OCI-LY7 (cell line): ENCODE data around the gene CLINT1. TPM values are rescaled to one million over a fixed set of nuclear protein-coding genes. Genes with fewer than 3 reads are reported as not detected.

Experiments
- BruUV-seq: library from RNA; stranded (reverse); fragments of 400-500 nt; replicated peaks from 2 replicates; lab custom pipeline; 2021; lab: Mats Ljungman, UMichigan
- CTCF ChIA-PET: fragments of 300-600 bp; sonication (Branson Sonifier 250); formaldehyde crosslinking; loops from one replicate; lab custom pipeline; 2022; ENCODE audit warnings: antibody characterized with exemption; ENCODE audit not compliant: unreplicated experiment; lab: Charles Lee
- POLR2A ChIA-PET: fragments of 300-600 bp; sonication (Branson Sonifier 250); formaldehyde crosslinking; loops from one replicate; lab custom pipeline; 2022; ENCODE audit warnings: antibody characterized with exemption; lab: Charles Lee
- DNase-seq: peaks from one replicate; pipeline ENCODE4 v3.0.0-alpha.2; 2015; ENCODE audit warnings: low spot score
- H2AFZ ChIP-seq: fragments of 200-600 bp; sonication (generic), shearing (Covaris generic); 2 replicates; pipeline ENCODE4 v1.6.1; 2014; ENCODE audit warnings: mild to moderate bottlenecking, antibody characterized with exemption, low read length, moderate library complexity
- H3K27ac ChIP-seq: fragments of 200-600 bp; sonication (generic); 2 replicates; pipeline ENCODE4 v1.5.1; 2014; ENCODE audit warnings: mixed run types, low read depth, mild to moderate bottlenecking, moderate library complexity, low read length, inconsistent platforms; ENCODE audit not compliant: poor library complexity, severe bottlenecking
- H3K36me3 ChIP-seq: fragments of 200-600 bp; sonication (generic); 2 replicates; pipeline ENCODE4 v1.6.1; 2014; ENCODE audit warnings: mild to moderate bottlenecking, antibody characterized with exemption, low read length, moderate library complexity, mixed read lengths; ENCODE audit not compliant: insufficient read depth
- H3K4me1 ChIP-seq: fragments of 200-600 bp; sonication (generic); 2 replicates; pipeline ENCODE4 v1.5.1; 2014; ENCODE audit warnings: mild to moderate bottlenecking, low read length; ENCODE audit not compliant: insufficient read depth, poor library complexity, severe bottlenecking
- H3K4me2 ChIP-seq: fragments of 200-600 bp; sonication (generic); 2 replicates; pipeline ENCODE4 v1.6.1; 2014; ENCODE audit warnings: mild to moderate bottlenecking, low read length
- H3K4me3 ChIP-seq: fragments of 200-600 bp; sonication (generic); 2 replicates; pipeline ENCODE4 v1.5.1; 2014; ENCODE audit warnings: mild to moderate bottlenecking, low read depth, low read length; ENCODE audit not compliant: poor library complexity, severe bottlenecking
- H3K79me2 ChIP-seq: fragments of 200-600 bp; sonication (generic); 2 replicates; pipeline ENCODE4 v1.6.1; 2016; ENCODE audit warnings: low read depth, mild to moderate bottlenecking, low read length, moderate library complexity, mixed read lengths; ENCODE audit not compliant: insufficient read depth
- H3K9me2 ChIP-seq: fragments of 200-600 bp; sonication (generic); 2 replicates; pipeline ENCODE4 v1.6.1; 2016; ENCODE audit warnings: mild to moderate bottlenecking, low read length, mixed read lengths; ENCODE audit not compliant: insufficient read depth
- H3K9me3 ChIP-seq: fragments of 200-600 bp; sonication (generic); 2 replicates; pipeline ENCODE4 v1.6.1; 2014; ENCODE audit warnings: mild to moderate bottlenecking, mixed run types, low read length, mixed read lengths
- H4K20me1 ChIP-seq: fragments of 200-600 bp; sonication (generic); 2 replicates; pipeline ENCODE4 v1.6.1; 2014; ENCODE audit warnings: mild to moderate bottlenecking, antibody characterized with exemption, low read length, moderate library complexity, mixed read lengths; ENCODE audit not compliant: insufficient read depth
- EZH2phosphoT487 ChIP-seq: fragments of 200-600 bp; sonication (generic); IDR thresholded peaks from 2 replicates; pipeline ENCODE4 v1.6.1; 2018; ENCODE audit warnings: low read depth, borderline replicate concordance, mild to moderate bottlenecking, mixed run types, antibody characterized with exemption, low read length, moderate library complexity, mixed read lengths
- intact Hi-C: fragments of 100-400 bp; cut with micrococcal nuclease; formaldehyde crosslinking; loops from one replicate; pipeline ENCODE4 v1.10.0; 2022; ENCODE audit not compliant: unreplicated experiment
- total RNA-seq, 2 experiments: library from RNA; depleted of rRNA in 1 of 2; stranded (reverse); fragments of >200 nt in 1 of 2; shearing (Covaris generic) in 1 of 2; gene quantifications; 2 replicates each; pipeline ENCODE4 v1.2.3, GENCODE V29; 2014 to 2022
- TF ChIP-seq, protein P1 (sequence below): fragments of 200-600 bp; sonication (generic); conservative IDR thresholded peaks from 2 replicates; pipeline ENCODE4 v1.5.1; 2014; ENCODE audit warnings: mild to moderate bottlenecking, antibody characterized with exemption, low read length, moderate library complexity, mixed read lengths

Gene CLINT1
- total RNA-seq, 2 experiments from 2014 or later = 107 to 135 TPM

DNA sequence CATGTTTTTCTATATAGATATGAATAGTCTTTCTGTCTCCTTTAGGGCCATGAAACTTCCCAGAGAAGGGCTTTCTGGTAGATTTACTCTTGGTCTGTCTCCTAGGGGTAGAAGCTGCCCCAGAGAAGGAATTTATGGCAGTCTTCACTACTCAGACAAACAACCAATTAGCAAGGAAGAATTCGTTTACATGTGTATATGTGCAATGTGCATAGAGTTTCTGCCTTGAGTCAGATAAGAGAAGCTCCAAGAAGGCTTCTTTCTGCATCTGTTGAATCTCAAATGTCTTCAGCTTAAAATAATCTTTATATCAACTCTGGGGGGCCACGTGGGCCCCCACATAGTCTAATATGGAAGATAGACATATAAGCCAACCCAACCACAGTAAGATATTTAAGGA lies 7.6 kb upstream of the CLINT1 start:
- CTCF ChIA-PET = no interaction called here
- BruUV-seq = no TSS peak
- H3K4me2 ChIP-seq = no peak overlapping the region; the same call in 1 of the 2 replicates

DNA sequence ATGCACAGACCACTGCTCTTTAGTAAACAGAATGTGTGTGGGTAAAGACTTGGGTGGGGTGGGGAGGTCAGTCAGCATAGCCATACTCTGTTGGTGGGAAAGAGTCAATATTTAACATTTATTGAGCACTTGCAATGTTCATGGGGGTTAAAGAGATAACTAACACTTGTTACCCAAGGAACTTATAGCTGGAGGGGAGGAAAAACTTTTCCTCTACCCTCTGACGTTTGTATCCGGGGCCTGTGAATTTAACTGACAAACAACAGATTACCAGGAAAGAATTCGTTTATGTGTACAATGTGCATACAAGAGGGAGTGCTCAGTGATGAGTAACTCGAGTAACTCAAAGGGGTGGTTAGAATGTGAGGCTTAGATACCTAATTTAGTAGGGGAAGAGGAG lies 6.8 kb upstream of the CLINT1 start:
- H2AFZ ChIP-seq = no peak overlapping the region
- intact Hi-C loops = no loop called here
- no peak for TF ChIP-seq EZH2phosphoT487
- TF ChIP-seq, protein P1, sequence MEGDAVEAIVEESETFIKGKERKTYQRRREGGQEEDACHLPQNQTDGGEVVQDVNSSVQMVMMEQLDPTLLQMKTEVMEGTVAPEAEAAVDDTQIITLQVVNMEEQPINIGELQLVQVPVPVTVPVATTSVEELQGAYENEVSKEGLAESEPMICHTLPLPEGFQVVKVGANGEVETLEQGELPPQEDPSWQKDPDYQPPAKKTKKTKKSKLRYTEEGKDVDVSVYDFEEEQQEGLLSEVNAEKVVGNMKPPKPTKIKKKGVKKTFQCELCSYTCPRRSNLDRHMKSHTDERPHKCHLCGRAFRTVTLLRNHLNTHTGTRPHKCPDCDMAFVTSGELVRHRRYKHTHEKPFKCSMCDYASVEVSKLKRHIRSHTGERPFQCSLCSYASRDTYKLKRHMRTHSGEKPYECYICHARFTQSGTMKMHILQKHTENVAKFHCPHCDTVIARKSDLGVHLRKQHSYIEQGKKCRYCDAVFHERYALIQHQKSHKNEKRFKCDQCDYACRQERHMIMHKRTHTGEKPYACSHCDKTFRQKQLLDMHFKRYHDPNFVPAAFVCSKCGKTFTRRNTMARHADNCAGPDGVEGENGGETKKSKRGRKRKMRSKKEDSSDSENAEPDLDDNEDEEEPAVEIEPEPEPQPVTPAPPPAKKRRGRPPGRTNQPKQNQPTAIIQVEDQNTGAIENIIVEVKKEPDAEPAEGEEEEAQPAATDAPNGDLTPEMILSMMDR = no peak
- no peak overlapping the region for H3K27ac ChIP-seq
- no peaks in the 10 kb centered on the region for H4K20me1 ChIP-seq
- POLR2A ChIA-PET = interaction anchor here (1.3 kb wide), 1 partner anchor 25 kb away, joined by 4 read pairs; no protein-coding TSS in a partner anchor
- peaks cover 57% of the 10 kb centered on the region for H3K4me1 ChIP-seq
- H3K9me2 ChIP-seq = no peaks in the 10 kb centered on the region
- DNase-seq = no peak
- CTCF ChIA-PET = no interaction called here
- H3K4me3 ChIP-seq = no peak overlapping the region
- H3K9me3 ChIP-seq = peaks cover 14% of the 10 kb centered on the region; the same call in 1 of the 2 replicates
- no peaks in the 10 kb centered on the region for H3K36me3 ChIP-seq
- H3K79me2 ChIP-seq = no peaks in the 10 kb centered on the region
- no peak overlapping the region for H3K4me2 ChIP-seq
- no TSS peak for BruUV-seq

More for the DNA sequence above, 7.6 kb upstream of the CLINT1 start:
- peak overlapping the region; percentile 11 for H3K27ac ChIP-seq
- H3K79me2 ChIP-seq = no peaks in the 10 kb centered on the region
- H4K20me1 ChIP-seq = no peaks in the 10 kb centered on the region
- no peak overlapping the region for H3K4me3 ChIP-seq
- H2AFZ ChIP-seq = peak overlapping the region; percentile 55; the same call in 1 of the 2 replicates
- intact Hi-C loops = no loop called here
- H3K9me2 ChIP-seq = no peaks in the 10 kb centered on the region
- peaks cover 57% of the 10 kb centered on the region for H3K4me1 ChIP-seq
- no peak for TF ChIP-seq EZH2phosphoT487
- TF ChIP-seq, protein P1 = no peak
- no peak for DNase-seq
- H3K9me3 ChIP-seq = peaks cover 14% of the 10 kb centered on the region; the same call in 1 of the 2 replicates
- POLR2A ChIA-PET = interaction anchor here (0.6 to 1.8 kb wide), 5 partner anchors 24 to 50 kb away, joined by 3 to 5 read pairs (median 3); no protein-coding TSS in a partner anchor
- no peaks in the 10 kb centered on the region for H3K36me3 ChIP-seq

DNA sequence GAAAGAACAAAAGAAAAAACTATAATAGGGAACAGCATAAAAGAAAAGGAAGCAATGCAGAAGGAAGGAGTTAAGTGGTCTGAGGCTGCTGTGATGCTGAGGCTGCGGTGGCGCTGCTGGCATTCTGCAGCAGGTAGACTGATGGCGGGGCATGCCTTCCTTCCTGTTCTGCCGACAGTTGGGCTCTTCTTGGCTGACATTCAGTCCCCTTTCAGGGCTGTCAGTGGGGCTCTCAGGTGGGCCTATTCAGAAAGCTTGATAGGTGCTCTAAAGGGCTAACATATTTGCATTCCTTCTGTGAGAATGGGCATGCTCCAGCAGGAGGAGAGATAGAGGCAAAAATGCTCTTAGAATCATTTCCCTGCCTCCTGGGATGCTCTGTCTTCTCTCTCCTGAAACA lies 5.1 kb upstream of the CLINT1 start:
- peak; percentile 79 for DNase-seq
- H3K4me1 ChIP-seq = peaks cover 73% of the 10 kb centered on the region
- CTCF ChIA-PET = interaction anchor here (1.0 kb wide), 1 partner anchor 37 kb away, joined by 3 read pairs; no protein-coding TSS in a partner anchor
- POLR2A ChIA-PET = interaction anchor here (1.3 kb wide), 1 partner anchor 33 kb away, joined by 3 read pairs; no protein-coding TSS in a partner anchor
- peak overlapping the region; percentile 52 for H3K4me2 ChIP-seq
- no peak overlapping the region for H3K4me3 ChIP-seq
- no peaks in the 10 kb centered on the region; the same call in 1 of the 2 replicates for H3K79me2 ChIP-seq
- H3K27ac ChIP-seq = peak overlapping the region; percentile 97
- peaks cover 9% of the 10 kb centered on the region; the same call in 1 of the 2 replicates for H3K9me3 ChIP-seq
- H4K20me1 ChIP-seq = no peaks in the 10 kb centered on the region
- H2AFZ ChIP-seq = peak overlapping the region; percentile 84; the same call in 1 of the 2 replicates
- BruUV-seq = no TSS peak
- no peaks in the 10 kb centered on the region for H3K9me2 ChIP-seq
- intact Hi-C loops = no loop called here
- TF ChIP-seq, protein P1 = peak; percentile 58
- TF ChIP-seq EZH2phosphoT487 = no peak
- H3K36me3 ChIP-seq = no peaks in the 10 kb centered on the region
